H1 (cell line): ENCODE measurements around the gene VAMP4. TPM values are rescaled to one million over a fixed set of nuclear protein-coding genes. Genes with fewer than 3 reads are reported as not detected.
A peak's percentile ranks its signal among the peaks of the same experiment; 100 is the strongest.

ENCODE experiments used
- CTCF ChIA-PET: fragments of 300-600 bp; sonication (Branson Sonifier 250); formaldehyde crosslinking; loops from one replicate; lab custom pipeline; 2021; ENCODE audit not compliant: partially characterized antibody; lab: Charles Lee
- POLR2A ChIA-PET: fragments of 300-600 bp; sonication (Branson Sonifier 250); formaldehyde crosslinking; loops from one replicate; lab custom pipeline; 2021; ENCODE audit warnings: inconsistent platforms; ENCODE audit not compliant: partially characterized antibody; lab: Charles Lee
- DNase-seq, 2 experiments: peaks; one replicate each; pipeline versions ENCODE4 v3.0.0 to v3.0.0-alpha.2; 2010 to 2022; ENCODE audit warnings: low spot score in 2 of 2, low read depth in 1 of 2, mixed read lengths in 1 of 2
- FAIRE-seq: peaks from 2 replicates; lab custom pipeline; 2011; peaks lifted over from hg19 to GRCh38; lab: Jason Lieb, UNC
- H2AFZ ChIP-seq: 2 replicates; pipeline ENCODE4 v1.8.1; 2012; ENCODE audit warnings: low read length, inconsistent platforms
- H2AK5ac ChIP-seq: 2 replicates; pipeline ENCODE4 v1.6.1; 2013; ENCODE audit warnings: low read depth, low read length
- H2BK120ac ChIP-seq: replicated peaks from 2 replicates; pipeline ENCODE3; 2013; ENCODE audit warnings: low read depth, low read length, inconsistent platforms
- H2BK12ac ChIP-seq: 2 replicates; pipeline ENCODE4 v1.6.1; 2013; ENCODE audit warnings: low read depth, low read length
- H2BK15ac ChIP-seq: 2 replicates; pipeline ENCODE4 v1.6.1; 2013; ENCODE audit warnings: low read length
- H2BK20ac ChIP-seq: 2 replicates; pipeline ENCODE4 v1.6.1; 2013; ENCODE audit warnings: low read length
- H2BK5ac ChIP-seq: 2 replicates; pipeline ENCODE4 v1.6.1; 2013; ENCODE audit warnings: low read depth, low read length
- H3K14ac ChIP-seq: 2 replicates; pipeline ENCODE4 v1.6.1; 2013; ENCODE audit warnings: inconsistent platforms; ENCODE audit not compliant: insufficient read length
- H3K18ac ChIP-seq: 2 replicates; pipeline ENCODE4 v1.6.1; 2013; ENCODE audit warnings: low read length; ENCODE audit errors: extremely low read depth
- H3K23ac ChIP-seq: 2 replicates; pipeline ENCODE4 v1.6.1; 2013; ENCODE audit warnings: inconsistent platforms; ENCODE audit not compliant: insufficient read length
- H3K23me2 ChIP-seq: 2 replicates; pipeline ENCODE4 v1.6.1; 2013; ENCODE audit warnings: low read depth, low read length
- H3K27ac ChIP-seq: 2 replicates; pipeline ENCODE4 v1.6.1; 2011; ENCODE audit warnings: low read depth, low read length, inconsistent platforms
- H3K27me3 ChIP-seq, 4 experiments: replicated peaks in 1 of 4; 1 replicate in 1 of 4; 2 replicates in 3 of 4; pipeline versions ENCODE4 v1.6.1 to v1.8.1; 2011 to 2013; ENCODE audit warnings: low read length in 3 of 4, mild to moderate bottlenecking in 3 of 4, inconsistent platforms in 2 of 4, mixed read lengths in 2 of 4, moderate library complexity in 1 of 4; ENCODE audit not compliant: control insufficient read depth in 3 of 4, insufficient read depth in 3 of 4; ENCODE audit errors: extremely low read depth in 1 of 4
- H3K36me3 ChIP-seq, 4 experiments: 2 replicates each; pipeline versions ENCODE4 v1.6.1 to v1.8.1; 2011 to 2013; ENCODE audit warnings: mild to moderate bottlenecking in 4 of 4, low read length in 3 of 4, moderate library complexity in 2 of 4, control low read depth in 1 of 4, inconsistent platforms in 1 of 4; ENCODE audit not compliant: insufficient read depth in 4 of 4, control insufficient read depth in 2 of 4
- H3K4ac ChIP-seq: replicated peaks from 2 replicates; pipeline ENCODE3; 2013; ENCODE audit warnings: low read length, low read depth, mixed read lengths, inconsistent platforms; ENCODE audit not compliant: insufficient read length
- H3K4me1 ChIP-seq, 4 experiments: replicated peaks in 1 of 4; 1 replicate in 1 of 4; 2 replicates in 3 of 4; pipeline versions ENCODE4 v1.6.1 to v1.8.1; 2011 to 2013; ENCODE audit warnings: low read length in 3 of 4, inconsistent platforms in 2 of 4, mixed read lengths in 1 of 4; ENCODE audit not compliant: insufficient read depth in 4 of 4, control insufficient read depth in 3 of 4
- H3K4me2 ChIP-seq, 2 experiments: 2 replicates each; pipeline versions ENCODE4 v1.6.1 to v1.8.1; 2011 to 2013; ENCODE audit warnings: low read depth in 2 of 2, low read length in 2 of 2, control low read depth in 1 of 2, inconsistent platforms in 1 of 2, mild to moderate bottlenecking in 1 of 2; ENCODE audit not compliant: insufficient read depth in 1 of 2
- H3K4me3 ChIP-seq, 4 experiments: fragments of 200-600, 300-600 bp in 1 of 4; sonication (generic), shearing (Covaris generic), sonication (Bioruptor Twin) in 1 of 4; 2 replicates each; pipeline versions ENCODE4 v1.5.1 to v1.8.1; 2011 to 2016; ENCODE audit warnings: low read length in 4 of 4, low read depth in 3 of 4, control low read depth in 2 of 4, inconsistent platforms in 2 of 4, mild to moderate bottlenecking in 2 of 4, mixed read lengths in 1 of 4, moderate library complexity in 1 of 4; ENCODE audit not compliant: insufficient read depth in 2 of 4; ENCODE audit errors: extremely low read depth in 1 of 4
- H3K56ac ChIP-seq: replicated peaks from 2 replicates; pipeline ENCODE3; 2013; ENCODE audit warnings: low read depth, mild to moderate bottlenecking, mixed read lengths, low read length, inconsistent platforms; ENCODE audit not compliant: insufficient read length
- H3K79me1 ChIP-seq: 2 replicates; pipeline ENCODE4 v1.6.1; 2013; ENCODE audit warnings: low read depth, low read length, control low read depth
- H3K79me2 ChIP-seq, 2 experiments: 2 replicates each; pipeline versions ENCODE4 v1.6.1 to v1.8.1; 2012 to 2013; ENCODE audit warnings: low read length in 2 of 2, mild to moderate bottlenecking in 2 of 2, inconsistent platforms in 1 of 2; ENCODE audit not compliant: insufficient read depth in 2 of 2, control insufficient read depth in 1 of 2
- H3K9ac ChIP-seq, 4 experiments: replicated peaks in 1 of 4; 1 replicate in 1 of 4; 2 replicates in 3 of 4; pipeline versions ENCODE4 v1.6.1 to v1.8.1; 2011 to 2013; ENCODE audit warnings: low read depth in 3 of 4, low read length in 3 of 4, control low read depth in 2 of 4, mild to moderate bottlenecking in 2 of 4, moderate library complexity in 2 of 4, inconsistent platforms in 1 of 4; ENCODE audit errors: extremely low read depth in 1 of 4
- H3K9me3 ChIP-seq, 2 experiments: 2 replicates each; pipeline versions ENCODE4 v1.6.1 to v1.8.1; 2012 to 2013; ENCODE audit warnings: mild to moderate bottlenecking in 2 of 2, moderate library complexity in 2 of 2, control low read depth in 1 of 2, inconsistent platforms in 1 of 2, low read depth in 1 of 2, low read length in 1 of 2, mixed read lengths in 1 of 2; ENCODE audit not compliant: insufficient read depth in 2 of 2
- H4K20me1 ChIP-seq, 2 experiments: replicated peaks in 1 of 2; 2 replicates each; pipeline versions ENCODE3 to v1.8.1; 2011 to 2013; ENCODE audit warnings: inconsistent platforms in 2 of 2, low read length in 2 of 2, mild to moderate bottlenecking in 1 of 2; ENCODE audit not compliant: insufficient read depth in 2 of 2, control insufficient read depth in 1 of 2
- H4K5ac ChIP-seq: 2 replicates; pipeline ENCODE4 v1.6.1; 2013; ENCODE audit warnings: low read length, low read depth, mixed read lengths, inconsistent platforms; ENCODE audit not compliant: insufficient read length
- H4K8ac ChIP-seq: 2 replicates; pipeline ENCODE4 v1.8.0; 2013; ENCODE audit warnings: mild to moderate bottlenecking, moderate library complexity, low read length, inconsistent platforms; ENCODE audit not compliant: insufficient read depth; ENCODE audit errors: extremely low read depth
- H4K91ac ChIP-seq: replicated peaks from 2 replicates; pipeline ENCODE3; 2013; ENCODE audit warnings: low read length, mixed read lengths, inconsistent platforms; ENCODE audit not compliant: insufficient read length
- MAFK ChIP-seq: IDR thresholded peaks from 2 replicates; pipeline ENCODE4 v1.6.1; 2012; ENCODE audit warnings: low read depth, mild to moderate bottlenecking, improper control_type of control experiment, low read length
- MAX ChIP-seq: IDR thresholded peaks from 2 replicates; pipeline ENCODE4 v1.6.1; 2012; ENCODE audit warnings: inconsistent platforms
- SUZ12 ChIP-seq: fragments of 200-600 bp; sonication (generic); IDR thresholded peaks from 2 replicates; pipeline ENCODE4 v1.6.1; 2012; ENCODE audit warnings: mild to moderate bottlenecking, inconsistent platforms, low read length, moderate library complexity, mixed read lengths
- ZNF274 ChIP-seq: IDR thresholded peaks from 2 replicates; pipeline ENCODE4 v1.7.0; 2012; ENCODE audit warnings: low read length, borderline replicate concordance; ENCODE audit errors: extremely low read depth
- WGBS, 2 experiments: shearing (Covaris generic) in 1 of 2; methylation state at CpG; one replicate each; pipeline versions ENCODE4 v1.1.6 to v1.1.7; 2013 to 2015; ENCODE audit warnings: low lambda C conversion rate in 2 of 2, mixed read lengths in 2 of 2, inconsistent platforms in 1 of 2, low coverage in 1 of 2, missing lambda C conversion rate in 1 of 2; ENCODE audit not compliant: insufficient replicate concordance in 2 of 2, insufficient coverage in 1 of 2, insufficient read length in 1 of 2; ENCODE audit errors: extremely low coverage in 1 of 2, missing lambda C conversion rate in 1 of 2; 5-methylcytosine and 5-hydroxymethylcytosine counted together
- polyA plus RNA-seq, 7 experiments: library from polyadenylated mRNA; depleted of rRNA in 3 of 7; stranded (reverse) in 5 of 7; unstranded in 2 of 7; fragments of >200 nt in 5 of 7; fragments of 200-250 nt in 2 of 7; gene quantifications; 1 replicate in 5 of 7; 2 replicates in 1 of 7; 4 replicates in 1 of 7; pipeline versions ENCODE4 v1.2.1 to v1.2.3, GENCODE V29; 2011 to 2013; ENCODE audit warnings: missing spikeins in 2 of 7, mixed read lengths in 2 of 7
- total RNA-seq: library from RNA; stranded (reverse); fragmentation: NEBNext Ultra II Directional; extraction: Animal tissue kit (Norgen Biotek cat#: 25700); gene quantifications from 2 replicates; pipeline ENCODE4 v1.2.1, GENCODE V29; 2021

VAMP4 gene
- total and polyA plus RNA-seq, 2 of the 8 experiments (the other 6 are each of a cell fraction or from before 2014, with no cell fraction given): 1.6 to 13.9 TPM

GRCh38 chr1:171769171-171769570, 27.3 kb upstream of the VAMP4 start:
- Histone ChIP-seq H2BK5ac (no peak overlapping the region), H3K14ac (no peak overlapping the region), H4K8ac (no peak overlapping the region), H2BK15ac (no peak overlapping the region), H2BK12ac (no peak overlapping the region), H4K20me1 (no peaks in the 10 kb centered on the region), H3K9ac (no peak overlapping the region), H3K23me2 (no peaks in the 10 kb centered on the region), H2AK5ac (no peak overlapping the region), H3K4ac (no peak overlapping the region), H3K36me3 (no peaks in the 10 kb centered on the region), H3K4me2 (no peak overlapping the region), H4K91ac (no peak overlapping the region), H3K79me2 (no peaks in the 10 kb centered on the region), H3K4me1 (no peaks in the 10 kb centered on the region), H3K27ac (no peak overlapping the region), H4K5ac (no peak overlapping the region), H3K27me3 (no peaks in the 10 kb centered on the region), H2BK120ac (no peak overlapping the region), H3K9me3 (no peaks in the 10 kb centered on the region), H2BK20ac (no peak overlapping the region), H2AFZ (0 out of 2 replicates have a peak overlapping the region, but pooled peaks have one; percentile 7), H3K79me1 (no peaks in the 10 kb centered on the region), H3K23ac (no peak overlapping the region), H3K18ac (peak overlapping the region; percentile 57; the same call in 1 of the 2 replicates), H3K4me3 (no peak overlapping the region), H3K56ac (no peak overlapping the region)
- POLR2A ChIA-PET: no interaction called here
- WGBS, 2 experiments: 96% methylated on average over 3 of the region's 3 CpGs; no CpG with 5 or more reads in 1 of the 2 experiments
- CTCF ChIA-PET: no interaction called here
- FAIRE-seq: no peak
- DNase-seq: no peak
- TF ChIP-seq ZNF274 (no peak), SUZ12 (no peak), MAX (0 out of 2 replicates have a peak, but pooled peaks have one; percentile 30), MAFK (peak; percentile 88)
